Measurements from ENCODE around the gene CDH8. TPM values are rescaled to one million over a fixed set of nuclear protein-coding genes. Genes with fewer than 3 reads are reported as not detected.

CDH8 gene
- total RNA-seq, 1 experiment from 2014 or later: 2.5 TPM

DNA sequence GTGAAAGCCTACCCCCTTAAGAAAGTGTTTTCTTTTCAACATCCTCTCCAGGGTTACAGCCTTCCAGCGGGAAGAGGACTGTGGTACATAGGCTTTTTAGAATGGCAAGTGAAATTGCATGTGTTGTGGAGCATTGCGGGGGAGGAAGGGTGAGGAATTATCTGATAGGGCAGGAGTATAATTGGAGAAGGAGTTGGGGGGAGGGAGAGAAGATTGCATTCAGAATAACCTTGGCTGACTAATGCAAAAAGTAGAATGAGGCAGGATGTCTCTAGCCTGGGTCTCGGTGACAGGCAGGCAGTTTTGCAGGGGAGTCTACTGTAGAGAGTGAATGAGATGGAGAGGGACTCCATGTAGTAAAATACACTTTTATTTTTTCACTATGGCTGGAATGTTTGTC, 2.4 kb upstream of the CDH8 start:
- POLR2A ChIA-PET: no interaction called here
- CTCF ChIA-PET: no interaction called here
- no peaks in the 10 kb centered on the region for H3K27me3 ChIP-seq (ENCODE audit: insufficient read depth, low read length)

GRCh38 chr16:62038225-62038624, 2.0 kb upstream of the CDH8 start:
- Histone ChIP-seq H3K4me1 (ENCODE audit: control insufficient read depth in 1 of 2, insufficient read depth in 2 of 2, low read length in 2 of 2) (no peaks in the 10 kb centered on the region), H3K27ac (ENCODE audit: low read depth, low read length) (no peak overlapping the region), H3K9ac (ENCODE audit: low read length) (no peak overlapping the region), H3K36me3 (ENCODE audit: control insufficient read depth in 1 of 2, insufficient read depth in 2 of 2, low read length in 2 of 2) (no peaks in the 10 kb centered on the region), H4K20me1 (ENCODE audit: insufficient read depth) (no peaks in the 10 kb centered on the region), H3K79me2 (ENCODE audit: insufficient read depth, low read length) (no peaks in the 10 kb centered on the region), H3K27me3 (ENCODE audit: insufficient read depth, low read length) (no peaks in the 10 kb centered on the region), H3K9me3 (ENCODE audit: control insufficient read depth in 1 of 2, insufficient read depth in 1 of 2, low read depth in 1 of 2, low read length in 2 of 2) (peaks cover 5 to 18% of the 10 kb centered on the region in 2 experiments; a peak in 2 of 4 replicates), H3K9me2 (ENCODE audit: insufficient read depth) (no peaks in the 10 kb centered on the region), H2AFZ (ENCODE audit: low read depth, low read length, poor library complexity, severe bottlenecking) (no peak overlapping the region), H3K4me2 (ENCODE audit: low read length) (no peak overlapping the region), H3K4me3 (replicated peaks in 1 of 2; ENCODE audit: low read depth in 1 of 2, low read length in 2 of 2) (no peak overlapping the region)
- CTCF ChIA-PET: no interaction called here
- POLR2A ChIA-PET: no interaction called here
- no TSS peak for BruUV-seq (replicated peaks)
- DNase-seq (ENCODE audit: low read depth, low spot score): no peak
- RAD21 ChIA-PET (ENCODE audit: low non-redundant PET in 1 of 2, low total read pairs in 2 of 2, uncharacterized antibody in 2 of 2, unreplicated experiment in 2 of 2): no interaction called here
- ATAC-seq: no peak
- intact Hi-C loops (cut with micrococcal nuclease): no loop called here
- TF ChIP-seq, protein P1, sequence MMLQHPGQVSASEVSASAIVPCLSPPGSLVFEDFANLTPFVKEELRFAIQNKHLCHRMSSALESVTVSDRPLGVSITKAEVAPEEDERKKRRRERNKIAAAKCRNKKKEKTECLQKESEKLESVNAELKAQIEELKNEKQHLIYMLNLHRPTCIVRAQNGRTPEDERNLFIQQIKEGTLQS (IDR thresholded peaks at IDR 0.05): no peak
- TF ChIP-seq EGR1 (IDR thresholded peaks at IDR 0.05; ENCODE audit: low read depth) (no peak), ZNF274 (IDR thresholded peaks at IDR 0.05; ENCODE audit: low read depth, low read length) (no peak), ELF1 (IDR thresholded peaks at IDR 0.05; ENCODE audit: borderline replicate concordance, low read depth) (no peak), EZH2phosphoT487 (IDR thresholded peaks at IDR 0.05; ENCODE audit: borderline replicate concordance) (no peak), EZH2 (IDR thresholded peaks at IDR 0.05) (no peak)
- TF ChIP-seq, protein P2, sequence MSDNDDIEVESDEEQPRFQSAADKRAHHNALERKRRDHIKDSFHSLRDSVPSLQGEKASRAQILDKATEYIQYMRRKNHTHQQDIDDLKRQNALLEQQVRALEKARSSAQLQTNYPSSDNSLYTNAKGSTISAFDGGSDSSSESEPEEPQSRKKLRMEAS (IDR thresholded peaks at IDR 0.05): no peak
- TF ChIP-seq, protein P3, sequence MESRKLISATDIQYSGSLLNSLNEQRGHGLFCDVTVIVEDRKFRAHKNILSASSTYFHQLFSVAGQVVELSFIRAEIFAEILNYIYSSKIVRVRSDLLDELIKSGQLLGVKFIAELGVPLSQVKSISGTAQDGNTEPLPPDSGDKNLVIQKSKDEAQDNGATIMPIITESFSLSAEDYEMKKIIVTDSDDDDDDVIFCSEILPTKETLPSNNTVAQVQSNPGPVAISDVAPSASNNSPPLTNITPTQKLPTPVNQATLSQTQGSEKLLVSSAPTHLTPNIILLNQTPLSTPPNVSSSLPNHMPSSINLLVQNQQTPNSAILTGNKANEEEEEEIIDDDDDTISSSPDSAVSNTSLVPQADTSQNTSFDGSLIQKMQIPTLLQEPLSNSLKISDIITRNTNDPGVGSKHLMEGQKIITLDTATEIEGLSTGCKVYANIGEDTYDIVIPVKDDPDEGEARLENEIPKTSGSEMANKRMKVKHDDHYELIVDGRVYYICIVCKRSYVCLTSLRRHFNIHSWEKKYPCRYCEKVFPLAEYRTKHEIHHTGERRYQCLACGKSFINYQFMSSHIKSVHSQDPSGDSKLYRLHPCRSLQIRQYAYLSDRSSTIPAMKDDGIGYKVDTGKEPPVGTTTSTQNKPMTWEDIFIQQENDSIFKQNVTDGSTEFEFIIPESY (IDR thresholded peaks at IDR 0.05; ENCODE audit: extremely low read depth, insufficient replicate concordance, low read length): no peak

More for the DNA sequence above, 2.4 kb upstream of the CDH8 start:
- no TSS peak for BruUV-seq (replicated peaks)
- H3K79me2 ChIP-seq (ENCODE audit: insufficient read depth, low read length): no peaks in the 10 kb centered on the region
- no peak overlapping the region for H3K27ac ChIP-seq (ENCODE audit: low read depth, low read length)
- TF ChIP-seq YY1 (IDR thresholded peaks at IDR 0.05; ENCODE audit: extremely low read depth, insufficient replicate concordance, low read depth, low read length) (no peak), CBX3 (IDR thresholded peaks at IDR 0.05; ENCODE audit: low read depth) (no peak), CTCF (IDR thresholded peaks at IDR 0.05 in 2 of 3, conservative IDR thresholded peaks at IDR 0.05 in 1 of 3; ENCODE audit: borderline replicate concordance in 1 of 3, insufficient read depth in 1 of 3, low read depth in 2 of 3, low read length in 2 of 3) (no peak), POLR2A (IDR thresholded peaks at IDR 0.05; ENCODE audit: borderline replicate concordance, extremely low read depth, insufficient read depth, insufficient read length) (no peak)
- peaks cover 5 to 18% of the 10 kb centered on the region in 2 experiments; a peak in 2 of 4 replicates for H3K9me3 ChIP-seq (ENCODE audit: control insufficient read depth in 1 of 2, insufficient read depth in 1 of 2, low read depth in 1 of 2, low read length in 2 of 2)
- H3K9ac ChIP-seq (ENCODE audit: low read length): no peak overlapping the region
- DNase-seq (ENCODE audit: low read depth, low spot score) (no peak), ATAC-seq (no peak)
- no peaks in the 10 kb centered on the region for H3K36me3 ChIP-seq (ENCODE audit: control insufficient read depth in 1 of 2, insufficient read depth in 2 of 2, low read length in 2 of 2)
- RAD21 ChIA-PET (ENCODE audit: low non-redundant PET in 1 of 2, low total read pairs in 2 of 2, uncharacterized antibody in 2 of 2, unreplicated experiment in 2 of 2): no interaction called here
- no peak overlapping the region for H3K4me2 ChIP-seq (ENCODE audit: low read length)
- no peaks in the 10 kb centered on the region for H3K4me1 ChIP-seq (ENCODE audit: control insufficient read depth in 1 of 2, insufficient read depth in 2 of 2, low read length in 2 of 2)
- H2AFZ ChIP-seq (ENCODE audit: low read depth, low read length, poor library complexity, severe bottlenecking): no peak overlapping the region
- intact Hi-C loops (cut with micrococcal nuclease): no loop called here
- no peaks in the 10 kb centered on the region for H3K9me2 ChIP-seq (ENCODE audit: insufficient read depth)
- H4K20me1 ChIP-seq (ENCODE audit: insufficient read depth): no peaks in the 10 kb centered on the region
- H3K4me3 ChIP-seq (replicated peaks in 1 of 2; ENCODE audit: low read depth in 1 of 2, low read length in 2 of 2): no peak overlapping the region
